GM12874 (cell line): ENCODE results near the gene VDAC2.

ENCODE experiments used
- TF ChIP-seq, protein P1 (sequence below): IDR thresholded peaks from 2 replicates; pipeline ENCODE4 v1.5.1; 2011; ENCODE audit warnings: low read depth, mild to moderate bottlenecking, control low read depth, low read length, moderate library complexity; ENCODE audit not compliant: insufficient read depth

VDAC2 gene

DNA sequence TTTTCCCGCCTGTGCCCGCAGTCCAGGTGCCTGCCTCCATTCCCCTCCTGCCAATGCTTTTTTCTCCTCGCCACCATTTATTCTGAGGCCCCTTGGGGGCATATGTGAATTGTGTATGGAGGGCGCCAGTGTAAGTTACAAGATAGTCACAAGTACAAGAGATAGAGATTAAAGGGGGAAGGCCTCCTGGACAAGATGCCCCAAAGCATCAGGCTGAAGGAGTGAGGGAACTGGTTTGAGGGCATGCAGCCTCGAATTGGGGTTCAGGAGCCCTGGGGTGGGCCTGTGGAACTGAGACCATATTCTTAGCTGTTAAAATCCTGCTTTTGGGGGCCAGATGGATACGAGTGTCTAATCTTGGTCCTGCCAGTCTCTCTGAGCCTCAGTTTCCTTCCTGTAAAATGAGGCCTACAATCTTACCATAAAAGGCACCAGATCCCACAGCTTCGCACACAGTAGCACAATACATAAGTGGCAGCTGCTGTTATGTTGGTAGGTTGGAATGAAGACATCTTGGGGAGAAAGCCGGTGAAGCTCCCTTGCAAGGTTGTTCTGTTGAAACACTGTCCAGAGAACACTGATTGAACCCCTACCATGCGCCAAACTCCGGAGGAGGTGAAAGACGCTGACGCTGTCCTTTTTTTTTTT is 25.7 kb downstream of the VDAC2 start:
- TF ChIP-seq, protein P1, sequence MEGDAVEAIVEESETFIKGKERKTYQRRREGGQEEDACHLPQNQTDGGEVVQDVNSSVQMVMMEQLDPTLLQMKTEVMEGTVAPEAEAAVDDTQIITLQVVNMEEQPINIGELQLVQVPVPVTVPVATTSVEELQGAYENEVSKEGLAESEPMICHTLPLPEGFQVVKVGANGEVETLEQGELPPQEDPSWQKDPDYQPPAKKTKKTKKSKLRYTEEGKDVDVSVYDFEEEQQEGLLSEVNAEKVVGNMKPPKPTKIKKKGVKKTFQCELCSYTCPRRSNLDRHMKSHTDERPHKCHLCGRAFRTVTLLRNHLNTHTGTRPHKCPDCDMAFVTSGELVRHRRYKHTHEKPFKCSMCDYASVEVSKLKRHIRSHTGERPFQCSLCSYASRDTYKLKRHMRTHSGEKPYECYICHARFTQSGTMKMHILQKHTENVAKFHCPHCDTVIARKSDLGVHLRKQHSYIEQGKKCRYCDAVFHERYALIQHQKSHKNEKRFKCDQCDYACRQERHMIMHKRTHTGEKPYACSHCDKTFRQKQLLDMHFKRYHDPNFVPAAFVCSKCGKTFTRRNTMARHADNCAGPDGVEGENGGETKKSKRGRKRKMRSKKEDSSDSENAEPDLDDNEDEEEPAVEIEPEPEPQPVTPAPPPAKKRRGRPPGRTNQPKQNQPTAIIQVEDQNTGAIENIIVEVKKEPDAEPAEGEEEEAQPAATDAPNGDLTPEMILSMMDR, result no peak

DNA sequence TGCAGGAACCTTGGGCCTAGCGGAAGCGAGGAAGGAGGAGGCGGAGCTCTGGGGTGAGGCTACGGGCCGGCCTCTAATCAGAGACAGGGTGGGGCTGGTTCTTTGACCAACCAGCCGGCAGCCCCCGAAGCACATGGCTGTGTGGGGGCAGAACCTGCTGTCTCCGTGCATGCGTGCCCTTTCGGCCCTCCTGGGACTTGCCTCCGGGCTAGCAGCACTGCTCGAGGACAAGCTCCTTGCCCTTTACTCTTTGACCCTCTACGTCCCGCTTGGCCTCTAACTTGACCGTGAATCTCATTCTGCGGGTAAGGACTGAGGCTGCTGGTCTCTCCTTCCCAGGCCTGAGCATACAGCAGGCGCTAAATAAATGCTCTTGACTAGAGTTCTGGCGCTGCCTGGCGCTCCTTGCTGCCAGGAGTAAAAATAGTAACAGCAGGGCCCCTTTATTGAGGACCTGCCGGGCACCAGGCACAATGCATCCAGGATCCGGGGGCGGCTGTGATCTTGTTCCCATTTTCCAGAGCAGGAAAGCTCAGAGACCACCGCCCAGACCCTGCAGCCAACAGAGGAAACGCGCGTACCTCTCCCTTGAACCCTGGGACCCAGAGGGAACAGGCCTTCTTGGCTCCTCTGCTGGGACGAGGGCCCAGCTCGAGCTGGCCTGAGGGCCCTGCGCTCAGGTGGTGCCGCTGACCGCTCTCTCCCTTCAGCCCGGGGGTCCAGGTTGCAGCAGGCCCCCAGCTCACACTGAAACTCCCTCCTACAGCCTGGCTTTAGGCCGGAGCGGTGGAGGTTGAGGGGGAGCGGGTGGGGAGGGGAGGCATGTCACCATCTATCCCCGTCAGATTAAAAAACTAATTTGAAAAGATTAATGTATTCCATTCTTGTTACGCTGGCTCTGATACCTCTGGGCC is 27.8 kb downstream of the VDAC2 start:
- TF ChIP-seq, protein P1, result no peak

DNA sequence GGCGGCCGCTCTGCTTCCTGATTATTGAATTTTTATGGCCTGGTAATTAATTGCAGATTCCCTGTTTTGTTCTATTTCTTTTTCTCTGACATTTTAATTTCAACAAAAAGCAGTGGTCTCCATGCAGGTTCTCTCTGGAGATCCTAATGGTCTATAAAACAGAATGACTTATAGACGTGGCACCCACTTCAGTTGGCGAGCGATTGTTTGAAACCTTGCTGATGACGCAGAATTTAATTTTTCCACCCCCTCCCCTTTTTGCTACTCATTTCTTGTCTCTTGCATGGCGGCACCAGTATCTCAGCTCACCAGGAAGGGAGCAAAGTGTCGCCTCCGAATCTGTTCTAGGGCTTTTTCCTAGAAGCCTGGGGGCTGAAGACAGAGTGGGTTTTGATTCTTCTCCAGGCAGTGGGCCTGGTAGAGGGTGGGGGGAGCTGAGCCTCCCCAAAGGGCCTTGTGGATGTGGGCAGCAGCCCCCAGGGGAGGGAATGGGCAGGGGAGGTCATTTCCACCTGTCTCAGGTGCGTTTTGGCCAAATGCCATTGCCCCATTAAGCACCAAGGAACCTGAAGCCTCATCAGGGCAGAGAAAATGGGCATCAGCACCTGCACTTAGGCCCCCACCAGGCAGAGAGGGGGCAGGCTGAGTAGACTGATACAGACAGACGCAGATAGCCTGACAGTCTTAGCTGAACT is 28.6 kb downstream of the VDAC2 start:
- TF ChIP-seq, protein P1, result no peak

DNA sequence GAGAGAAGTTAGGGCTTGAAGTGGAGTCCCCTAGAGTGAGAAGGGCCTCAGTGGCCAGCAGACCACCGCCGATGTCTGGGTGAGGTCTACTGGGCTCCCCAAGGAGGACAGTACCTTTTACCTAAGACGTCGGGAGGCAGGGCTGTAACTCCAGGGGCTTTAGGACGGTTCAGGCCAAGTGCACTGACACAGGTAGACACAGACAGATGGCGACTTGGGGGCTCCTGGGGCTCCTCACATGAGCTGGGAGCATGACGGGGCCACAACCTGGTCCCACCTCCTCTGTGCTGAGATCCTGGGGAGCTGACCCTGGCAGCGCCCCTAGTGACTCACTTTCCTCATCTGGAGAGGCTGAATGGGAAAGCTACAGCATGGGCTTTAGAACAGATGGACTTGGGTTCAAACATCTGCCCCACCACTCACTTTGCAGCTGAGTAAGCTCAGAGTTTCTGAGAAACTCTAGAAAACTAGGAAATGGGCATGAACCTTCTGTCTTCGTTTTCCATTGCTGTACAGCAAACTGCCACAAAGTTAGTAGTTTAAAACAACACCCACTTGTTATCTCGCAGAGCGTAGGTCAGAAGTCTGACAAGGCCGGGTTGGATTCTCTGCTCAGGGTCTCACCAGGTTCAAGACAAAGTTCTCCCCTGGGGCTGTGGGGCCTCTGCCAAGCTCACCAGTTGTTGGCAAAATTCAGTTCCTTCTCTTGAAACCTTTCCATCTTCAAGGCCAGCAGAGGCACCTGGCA is 29.9 kb downstream of the VDAC2 start:
- TF ChIP-seq, protein P1, result no peak

DNA sequence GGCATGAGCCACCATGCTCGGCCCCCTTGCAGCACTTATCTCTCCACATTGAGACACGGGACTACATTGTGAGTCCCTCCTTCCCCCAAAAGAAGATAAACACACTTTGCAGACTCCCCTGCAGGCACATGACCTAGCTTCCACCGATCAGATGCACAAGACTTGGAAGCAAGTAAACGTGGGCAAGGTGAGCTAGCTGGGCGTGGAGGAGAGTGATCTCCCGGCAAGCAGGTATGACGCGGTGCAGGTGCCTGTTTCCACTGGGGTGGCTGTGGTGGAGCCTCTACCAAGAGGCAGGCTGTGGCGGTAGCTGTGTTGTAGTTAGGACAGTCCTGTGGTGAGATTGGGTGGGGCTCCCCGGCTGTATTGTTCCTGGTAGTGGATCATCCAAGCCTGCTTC is 32.8 kb downstream of the VDAC2 start:
- TF ChIP-seq, protein P1, result no peak

DNA sequence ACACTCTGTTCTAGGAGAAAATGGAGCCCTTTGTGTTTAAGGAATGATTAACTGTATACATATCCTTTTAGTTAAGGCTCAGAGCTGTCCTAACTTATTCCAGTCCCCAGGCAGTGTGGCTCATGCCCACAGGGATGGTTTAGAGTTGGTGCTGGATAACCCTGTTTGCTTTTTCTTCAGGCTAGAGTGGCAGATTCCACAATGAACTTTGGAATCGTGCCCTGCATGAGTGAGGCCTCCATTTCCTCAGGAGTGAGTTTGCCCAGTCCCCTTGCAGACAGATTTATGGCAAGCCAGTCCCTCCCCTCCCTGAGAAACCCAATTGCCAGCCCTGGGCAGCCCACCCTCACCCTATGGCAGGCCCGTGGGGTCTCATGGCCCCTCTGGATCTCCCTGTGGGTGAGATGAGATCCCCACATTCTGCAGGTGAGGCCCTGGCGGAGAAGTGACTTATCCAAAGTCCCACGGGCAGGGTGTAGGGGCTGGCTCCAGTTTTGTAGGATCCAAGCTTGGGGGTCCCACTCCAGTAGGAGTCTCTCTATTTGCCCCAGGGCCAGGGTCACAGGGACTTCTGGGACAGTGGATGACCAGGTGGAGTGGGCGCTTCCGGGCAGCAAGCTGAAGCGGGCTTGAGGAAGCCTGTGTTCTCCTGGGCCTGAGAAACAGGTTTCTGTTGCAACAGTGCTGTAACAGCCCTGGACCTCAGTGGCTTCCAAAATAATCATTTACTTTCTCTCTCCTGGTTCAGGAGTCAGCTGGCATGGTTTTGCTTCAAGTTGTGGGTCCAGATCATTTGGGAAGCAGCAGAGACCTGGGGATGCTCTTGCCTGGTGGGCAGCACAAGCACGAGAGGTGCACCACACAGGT is 34.1 kb downstream of the VDAC2 start:
- TF ChIP-seq, protein P1, result no peak
